GM12873 (cell line): ENCODE results near the gene ADARB2.

Experiments
- TF ChIP-seq, protein P1 (sequence below): IDR thresholded peaks from 2 replicates; pipeline ENCODE4 v1.5.1; 2012; ENCODE audit warnings: low read depth, mild to moderate bottlenecking, moderate library complexity, low read length, control low read depth; ENCODE audit not compliant: insufficient read depth; ENCODE audit errors: missing control alignments

ADARB2 gene

DNA sequence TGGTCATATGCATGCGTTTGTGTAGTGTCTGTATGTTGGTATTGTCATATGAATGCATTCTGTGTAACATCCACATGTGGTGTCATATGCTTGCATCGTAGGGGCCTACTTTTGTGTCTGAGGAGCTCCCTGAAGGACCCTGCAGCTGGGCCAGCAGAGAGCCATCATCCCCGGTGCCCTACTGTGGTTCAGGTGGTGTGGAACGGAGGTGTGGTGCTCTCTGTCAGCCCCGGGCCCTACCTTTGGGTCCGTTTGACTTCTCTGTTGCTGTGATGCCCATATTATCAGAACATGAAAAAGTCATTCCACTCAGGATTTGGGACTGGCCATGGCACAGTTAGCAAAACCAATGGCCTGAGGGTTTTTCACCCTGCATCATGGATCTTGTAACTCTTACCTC is 217.9 kb downstream of the ADARB2 start:
- TF ChIP-seq, protein P1, sequence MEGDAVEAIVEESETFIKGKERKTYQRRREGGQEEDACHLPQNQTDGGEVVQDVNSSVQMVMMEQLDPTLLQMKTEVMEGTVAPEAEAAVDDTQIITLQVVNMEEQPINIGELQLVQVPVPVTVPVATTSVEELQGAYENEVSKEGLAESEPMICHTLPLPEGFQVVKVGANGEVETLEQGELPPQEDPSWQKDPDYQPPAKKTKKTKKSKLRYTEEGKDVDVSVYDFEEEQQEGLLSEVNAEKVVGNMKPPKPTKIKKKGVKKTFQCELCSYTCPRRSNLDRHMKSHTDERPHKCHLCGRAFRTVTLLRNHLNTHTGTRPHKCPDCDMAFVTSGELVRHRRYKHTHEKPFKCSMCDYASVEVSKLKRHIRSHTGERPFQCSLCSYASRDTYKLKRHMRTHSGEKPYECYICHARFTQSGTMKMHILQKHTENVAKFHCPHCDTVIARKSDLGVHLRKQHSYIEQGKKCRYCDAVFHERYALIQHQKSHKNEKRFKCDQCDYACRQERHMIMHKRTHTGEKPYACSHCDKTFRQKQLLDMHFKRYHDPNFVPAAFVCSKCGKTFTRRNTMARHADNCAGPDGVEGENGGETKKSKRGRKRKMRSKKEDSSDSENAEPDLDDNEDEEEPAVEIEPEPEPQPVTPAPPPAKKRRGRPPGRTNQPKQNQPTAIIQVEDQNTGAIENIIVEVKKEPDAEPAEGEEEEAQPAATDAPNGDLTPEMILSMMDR, result no peak

DNA sequence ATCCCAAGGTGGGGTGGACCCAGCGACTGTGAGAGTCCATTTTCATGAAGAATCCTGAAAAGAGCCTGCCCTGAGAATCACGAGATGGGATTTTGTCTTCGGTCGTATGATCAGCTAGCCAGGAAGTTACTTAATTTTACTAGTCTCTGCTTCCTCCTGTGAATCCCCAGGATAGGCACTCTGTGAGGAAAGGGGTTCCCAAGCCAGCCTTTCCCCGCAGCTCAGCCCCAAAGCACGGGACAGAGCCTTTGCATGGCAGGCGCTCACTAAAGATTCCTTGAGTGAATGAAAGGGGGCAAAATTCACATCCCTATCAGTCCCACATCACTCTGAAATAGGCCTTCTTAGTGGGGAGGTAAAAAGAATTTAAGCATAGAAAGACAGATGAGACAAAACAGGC is 219.6 kb downstream of the ADARB2 start:
- TF ChIP-seq, protein P1, result no peak

DNA sequence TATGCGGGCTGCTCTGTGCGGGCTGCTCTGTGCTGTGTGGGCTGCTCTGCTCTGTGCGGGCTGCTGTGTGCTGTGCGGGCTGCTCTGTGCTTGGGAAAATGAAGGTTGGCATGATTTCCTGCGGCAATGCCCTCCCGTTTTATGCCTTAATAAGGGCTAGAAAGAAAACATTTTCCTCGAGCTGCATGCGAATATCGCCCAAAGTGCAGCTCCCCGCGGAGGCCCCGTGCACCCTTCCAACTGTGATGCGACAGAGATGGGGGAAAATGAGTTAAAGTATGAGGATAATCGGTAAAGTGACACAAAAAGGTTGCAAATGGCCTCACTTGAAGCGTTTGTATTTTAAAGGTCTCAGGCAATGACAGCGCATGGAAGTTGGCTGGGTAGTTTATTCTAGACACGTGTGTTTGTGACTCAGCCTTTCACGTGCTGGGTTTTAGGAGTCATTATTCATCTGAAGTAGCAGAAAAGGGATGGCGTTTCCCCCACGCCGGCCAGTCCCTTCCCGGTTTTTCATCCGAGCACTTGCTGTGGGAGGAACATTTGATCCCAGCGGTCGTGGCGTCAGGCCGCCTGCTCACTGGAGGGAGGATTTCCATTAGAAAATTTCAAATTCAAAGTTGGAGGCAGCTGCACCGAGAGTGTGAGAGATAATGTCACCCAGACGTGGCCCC is 220.7 kb downstream of the ADARB2 start:
- TF ChIP-seq, protein P1, result no peak

DNA sequence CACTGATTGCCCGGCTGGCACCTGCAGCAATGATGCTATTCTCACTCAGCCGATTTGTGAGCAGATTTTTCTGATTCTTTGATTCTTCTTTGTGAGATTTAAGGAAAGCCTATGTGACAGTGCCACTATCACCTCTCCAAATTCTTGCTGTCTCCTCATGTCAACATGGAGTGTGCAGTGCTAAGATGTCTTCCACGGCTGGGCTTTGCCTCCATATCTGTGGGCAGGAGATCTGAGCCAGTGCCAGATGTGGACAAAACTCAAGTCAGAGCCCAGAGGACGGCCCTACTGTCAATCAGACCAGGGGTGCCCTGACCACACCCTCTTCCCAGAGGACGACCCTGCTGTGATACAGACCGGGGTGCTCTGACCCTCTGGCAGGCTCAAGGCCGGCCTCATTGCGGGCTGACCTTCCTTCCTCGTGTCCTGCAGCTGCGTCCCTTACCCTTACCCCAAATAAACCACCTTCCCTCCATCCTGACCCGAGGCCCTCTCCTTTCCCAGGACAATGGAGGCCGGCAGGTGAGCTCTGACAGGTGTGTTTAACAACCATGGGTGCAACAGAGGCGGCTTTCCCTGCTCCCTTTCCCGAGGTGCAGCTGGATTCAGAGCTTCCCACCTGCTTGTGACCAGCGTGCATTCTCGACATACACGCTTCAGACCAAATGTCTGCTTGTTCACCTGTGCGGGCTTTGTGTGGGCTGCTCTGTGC is 221.4 kb downstream of the ADARB2 start:
- TF ChIP-seq, protein P1, result no peak

DNA sequence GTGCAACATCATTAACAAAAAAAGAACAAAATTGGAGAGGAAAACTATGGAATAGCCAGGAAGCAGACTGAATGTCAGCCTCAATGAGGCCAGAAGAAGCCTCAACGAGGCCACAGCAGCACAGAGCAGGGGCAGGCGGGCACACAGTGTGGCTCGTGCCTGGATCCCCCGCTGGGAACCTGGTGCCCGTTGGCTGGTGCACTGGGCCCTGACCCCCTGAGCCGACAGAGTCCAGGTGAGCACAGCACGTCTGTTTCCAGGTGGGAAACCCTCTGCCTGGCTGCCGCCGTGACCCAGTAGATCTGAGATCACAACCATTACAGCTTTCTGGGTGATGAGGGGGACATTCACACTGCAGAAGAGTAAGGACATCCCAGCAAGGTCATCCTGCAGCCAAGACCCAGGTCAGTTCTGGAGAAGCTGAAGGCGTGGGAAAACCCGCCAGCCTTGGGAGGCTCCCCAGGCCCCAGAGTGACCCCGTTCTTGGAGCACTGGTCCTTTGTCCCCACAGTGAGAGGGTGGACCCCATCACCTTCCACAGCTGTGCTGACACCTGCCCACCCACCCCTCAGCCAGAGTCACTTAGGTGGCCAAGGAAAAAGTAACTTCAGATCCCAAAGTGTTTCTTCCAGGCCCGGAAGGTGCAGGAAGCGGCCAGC is 222.1 kb downstream of the ADARB2 start:
- TF ChIP-seq, protein P1, result no peak

DNA sequence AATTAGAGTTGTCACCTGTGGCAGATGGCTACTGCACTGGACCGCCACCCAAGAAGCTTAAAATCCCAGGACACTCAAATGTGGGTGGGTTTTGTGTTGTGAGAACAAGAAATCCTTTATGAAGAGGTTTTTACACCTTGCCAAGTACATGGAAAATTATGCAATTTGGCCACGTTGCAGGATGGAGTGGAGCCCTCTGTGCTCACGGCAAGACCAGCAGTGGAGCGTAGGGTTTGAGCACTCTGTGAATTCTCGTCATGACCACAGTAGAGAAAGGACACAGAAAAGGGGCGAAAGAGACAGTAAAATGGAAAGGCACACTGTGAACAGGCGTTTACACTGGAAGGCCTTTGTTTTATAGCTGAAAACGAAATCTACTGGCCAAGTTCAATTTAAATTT is 222.6 kb downstream of the ADARB2 start:
- TF ChIP-seq, protein P1, result no peak

DNA sequence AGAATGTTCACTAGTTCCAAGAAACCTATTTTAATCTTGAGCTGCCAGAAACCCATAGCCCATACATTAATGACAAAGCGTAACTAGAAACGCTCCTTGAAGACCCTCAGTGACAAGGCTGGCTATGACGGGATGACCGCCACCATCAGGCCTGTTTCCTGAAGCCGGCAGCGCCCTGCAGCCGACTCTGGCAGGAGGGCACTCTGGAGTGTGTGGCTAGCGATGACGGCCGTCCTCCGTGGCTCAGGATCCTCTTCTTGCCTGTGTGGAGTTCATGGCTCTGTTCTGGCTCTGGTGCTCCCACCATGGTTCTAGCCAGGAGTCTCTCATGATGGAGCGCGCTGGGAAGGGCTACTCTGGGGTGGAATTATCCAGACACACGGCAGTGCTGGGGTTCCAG is 224.1 kb downstream of the ADARB2 start:
- TF ChIP-seq, protein P1, result no peak
